GM21515 (cell line): ENCODE data around the gene RNF186.
"Not testable (repeated sequence)": the region's sequence is repeated elsewhere in the genome, so short reads cannot be mapped to it uniquely, and the experiment has no call there.

Experiments
- ATAC-seq: cut with Tn5 transposase; IDR thresholded peaks from one replicate; pipeline ENCODE4 v1.9.1; 2021; ENCODE audit not compliant: unreplicated experiment

Gene RNF186

DNA sequence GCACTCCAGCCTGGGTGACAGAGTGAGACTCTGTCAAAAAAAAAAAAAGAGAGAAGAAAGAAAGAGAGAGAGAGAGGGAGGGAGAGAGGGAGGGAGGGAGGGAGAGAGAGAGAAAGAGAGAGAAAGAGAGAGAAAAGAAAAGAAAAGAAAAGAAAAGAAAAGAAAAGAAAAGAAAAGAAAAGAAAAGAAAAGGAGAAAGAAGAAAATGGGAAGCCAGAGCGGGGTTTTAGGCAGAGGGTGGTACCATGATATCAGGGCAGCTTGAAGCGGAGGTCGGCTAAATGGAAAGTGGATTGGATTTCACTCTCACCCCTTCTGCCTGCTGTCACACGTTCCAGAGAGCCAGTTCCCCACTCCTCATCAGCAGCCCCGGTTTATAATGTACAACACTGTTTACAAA, 17.3 kb downstream of the RNF186 start:
- no peak for ATAC-seq

DNA sequence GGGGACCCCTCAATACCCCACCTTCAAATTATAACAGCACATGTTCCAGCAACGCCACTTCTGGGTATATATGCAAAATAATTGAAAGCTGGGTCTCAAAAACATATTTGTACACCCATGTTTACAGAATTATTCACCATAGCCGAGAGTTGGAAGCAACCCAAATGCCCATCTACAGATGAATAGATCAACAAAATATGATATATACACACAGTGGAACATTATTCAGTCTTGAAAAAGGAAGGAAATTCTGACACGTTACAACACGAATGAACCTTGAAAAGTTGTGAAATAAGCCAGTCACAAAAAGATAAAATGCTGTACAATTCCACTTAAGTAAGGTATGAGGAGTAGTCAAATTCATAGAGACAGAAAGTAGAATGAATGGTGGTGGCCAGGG, 20.5 kb downstream of the RNF186 start:
- no peak for ATAC-seq

DNA sequence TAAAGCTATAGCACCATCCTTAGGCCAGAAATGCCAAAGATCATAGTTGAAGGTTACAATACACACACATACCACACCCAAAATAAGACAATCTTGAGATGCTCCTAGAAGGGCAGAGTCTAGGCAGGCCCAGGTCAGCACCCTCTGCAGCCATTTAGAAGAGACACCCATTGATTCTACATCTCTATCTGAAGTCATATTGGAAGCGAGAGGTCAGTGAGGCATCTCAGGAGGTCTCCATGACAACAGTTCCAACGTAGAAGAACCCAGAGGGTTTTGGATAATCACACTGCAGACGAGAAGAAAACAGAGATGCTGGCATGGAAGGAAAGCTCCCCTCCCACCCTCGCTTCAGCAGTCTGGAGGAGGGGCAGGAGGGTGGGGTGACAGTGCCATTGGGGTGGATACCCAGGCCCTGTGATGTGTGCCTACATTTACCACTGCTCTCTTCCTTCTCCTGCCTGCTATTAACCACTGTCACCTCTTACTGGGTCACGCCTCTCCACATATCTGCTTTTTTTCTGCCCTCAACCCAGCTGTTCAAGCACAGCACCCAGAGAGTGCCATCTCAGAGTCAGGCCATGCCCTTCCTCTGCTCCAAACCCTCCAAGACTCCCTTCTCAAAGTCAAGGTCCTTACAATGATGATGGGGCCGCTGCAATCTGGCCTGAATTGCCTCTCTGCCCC, 21.6 kb downstream of the RNF186 start:
- ATAC-seq: no peak

DNA sequence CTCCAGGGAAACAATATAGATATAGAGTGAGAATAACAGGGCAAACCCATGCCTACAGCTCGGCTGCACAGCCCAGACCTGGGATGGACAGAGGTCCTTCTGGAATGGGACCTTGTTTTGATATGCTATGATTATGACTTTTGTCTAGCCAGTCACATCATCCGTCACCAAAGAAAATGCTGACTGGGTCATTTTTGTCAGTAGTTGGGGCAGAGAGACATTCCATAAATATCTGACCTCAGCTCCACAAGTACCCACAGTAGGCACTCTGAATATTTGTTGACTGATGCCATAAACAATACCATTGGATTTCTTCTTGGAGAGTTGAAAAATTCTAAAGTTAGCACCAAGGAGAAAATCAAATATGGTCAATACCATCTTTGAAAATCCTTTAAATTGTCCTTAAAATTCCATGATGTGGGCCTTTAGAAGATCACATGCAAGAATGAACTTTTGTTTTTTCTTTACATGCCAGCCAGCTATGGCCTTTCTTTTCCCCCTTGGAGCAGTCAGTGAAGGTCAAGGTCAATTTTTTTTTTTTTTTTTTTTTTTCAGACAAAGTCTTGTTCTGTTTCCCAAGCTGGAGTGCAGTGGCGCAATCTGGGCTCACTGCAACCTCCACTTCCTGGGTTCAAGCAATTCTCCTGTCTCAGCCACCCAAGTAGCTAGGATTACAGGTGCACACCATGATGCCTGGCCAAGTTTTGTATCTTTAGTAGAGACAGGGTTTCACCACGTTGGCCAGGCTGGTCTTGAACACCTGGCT, 22.7 kb downstream of the RNF186 start:
- ATAC-seq: no peak

DNA sequence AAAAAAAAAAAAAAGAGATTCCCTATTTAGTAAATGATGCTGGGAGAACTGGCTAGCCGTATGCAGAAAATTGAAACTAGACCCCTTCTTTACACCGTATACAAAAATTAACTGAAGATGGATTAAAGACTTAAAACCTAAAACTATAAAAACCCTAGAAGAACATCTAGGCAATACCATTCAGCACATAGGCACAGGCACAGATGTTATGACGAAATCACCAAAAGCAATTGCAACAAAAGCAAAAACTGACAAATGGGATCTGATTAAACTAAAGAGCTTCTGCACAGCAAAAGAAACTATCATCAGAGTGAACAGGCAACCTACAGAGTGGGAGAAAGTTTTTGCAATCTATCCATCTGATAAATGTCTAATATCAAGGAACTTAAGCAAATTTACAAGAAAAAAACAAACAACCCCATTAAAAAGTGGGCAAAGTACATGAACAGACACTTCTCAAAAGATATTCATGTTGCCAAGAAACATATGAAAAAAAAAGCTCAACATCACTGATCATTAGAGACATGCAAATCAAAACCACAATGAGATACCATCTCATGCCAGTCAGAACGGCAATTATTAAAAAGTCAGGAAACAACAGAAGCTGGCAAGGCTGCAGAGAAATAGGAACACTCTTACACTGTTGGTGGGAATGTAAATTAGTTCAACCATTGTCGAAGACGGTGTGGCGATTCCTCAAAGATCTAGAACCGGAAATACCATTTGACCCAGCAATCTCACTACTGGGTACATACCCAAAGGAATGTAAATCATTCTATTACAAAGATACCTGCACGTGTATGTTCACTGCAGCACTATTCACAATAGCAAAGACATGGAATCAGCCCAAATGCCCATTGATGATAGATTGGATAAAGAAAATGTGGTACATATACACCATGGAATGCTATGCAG, 24.8 kb downstream of the RNF186 start:
- not testable (repeated sequence) for ATAC-seq

DNA sequence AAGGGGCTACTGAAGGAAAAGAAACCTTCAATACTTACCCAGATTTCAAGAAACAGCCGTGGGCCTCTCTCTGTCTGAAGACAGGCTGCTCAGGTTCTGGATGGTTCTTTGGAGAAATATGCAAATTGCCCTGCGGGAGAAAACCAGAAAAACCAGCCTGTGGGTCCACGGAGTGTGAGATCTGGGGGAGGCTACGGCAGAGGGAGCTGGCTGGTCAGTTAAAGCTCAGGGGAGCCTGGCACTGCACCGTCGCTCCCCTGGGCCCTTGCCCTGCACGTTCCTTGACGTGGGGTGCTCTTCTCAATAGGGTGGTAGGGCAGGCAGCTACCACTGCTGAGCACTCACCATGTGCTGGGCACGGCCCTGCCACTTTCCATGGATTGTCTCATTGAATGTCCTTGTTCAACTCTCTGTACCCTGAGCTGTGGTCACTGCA, 28.1 kb downstream of the RNF186 start:
- ATAC-seq: no peak

DNA sequence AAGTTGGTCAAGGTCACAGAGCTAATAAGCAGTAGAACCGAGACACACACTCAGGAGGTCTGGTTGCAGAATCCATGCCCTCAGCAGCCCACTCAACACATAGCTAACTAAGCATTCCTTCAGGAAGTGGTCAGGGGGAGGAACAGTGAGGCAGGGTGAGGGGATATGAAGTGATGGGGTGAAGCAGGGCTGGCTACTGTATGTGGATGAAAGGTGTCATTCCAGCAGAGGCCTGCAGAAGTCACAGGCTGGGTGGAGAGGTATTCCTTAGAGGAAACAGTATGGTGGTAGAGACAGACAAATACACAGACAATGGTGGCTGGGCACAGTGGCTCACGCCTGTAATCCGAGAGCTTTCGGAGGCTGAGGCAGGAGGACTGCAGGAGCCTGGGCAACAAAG, 29.4 kb downstream of the RNF186 start:
- ATAC-seq: no peak

DNA sequence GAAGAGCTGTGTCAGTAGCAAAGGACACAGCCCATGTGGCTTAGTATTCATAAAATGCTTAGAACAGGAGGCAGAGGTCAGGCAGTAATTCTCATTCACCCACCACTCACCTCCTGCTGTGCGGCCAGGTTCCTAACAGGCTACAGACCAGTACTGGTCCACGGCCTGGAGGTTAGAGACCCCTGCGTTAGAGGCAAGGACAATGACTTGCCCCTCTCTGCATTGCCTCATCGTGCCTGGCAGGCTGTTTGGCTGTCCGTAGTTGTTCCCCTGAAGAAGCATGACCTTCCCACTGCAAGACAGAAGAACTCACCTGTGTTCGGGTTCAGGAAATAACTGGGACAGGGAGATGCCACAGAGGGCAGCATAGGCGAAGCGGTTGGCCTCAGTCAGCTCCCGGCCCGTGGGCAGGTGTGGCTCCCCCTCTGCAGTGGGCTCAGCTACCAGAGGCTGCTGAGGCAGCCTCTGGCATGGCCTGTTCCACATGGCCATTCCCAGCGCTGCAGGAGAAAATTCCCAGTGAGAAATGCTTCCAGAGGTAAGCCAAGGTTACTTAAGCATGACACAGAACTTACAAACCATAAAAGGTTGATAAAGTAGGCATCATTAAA, 34.7 kb downstream of the RNF186 start:
- no peak for ATAC-seq

DNA sequence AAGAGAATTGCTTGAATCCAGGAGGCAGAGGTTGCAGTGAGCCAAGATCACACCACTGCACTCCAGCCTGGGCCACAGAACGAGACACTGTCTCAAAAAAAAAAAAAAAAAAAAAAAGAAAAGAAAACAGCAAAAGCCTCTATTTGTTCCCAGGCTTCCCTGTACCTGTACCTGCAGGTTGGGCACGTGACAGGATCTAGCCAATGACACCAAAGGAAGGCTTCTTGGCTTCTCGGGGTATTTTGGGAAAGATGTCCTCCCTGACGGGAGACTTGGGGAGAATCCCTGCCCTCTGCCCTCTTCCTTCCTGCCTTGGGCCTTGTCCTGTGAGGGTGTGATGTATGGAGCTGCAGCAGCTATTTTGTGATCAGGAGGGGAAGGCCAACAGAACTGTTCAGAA, 38.1 kb downstream of the RNF186 start:
- no peak for ATAC-seq

DNA sequence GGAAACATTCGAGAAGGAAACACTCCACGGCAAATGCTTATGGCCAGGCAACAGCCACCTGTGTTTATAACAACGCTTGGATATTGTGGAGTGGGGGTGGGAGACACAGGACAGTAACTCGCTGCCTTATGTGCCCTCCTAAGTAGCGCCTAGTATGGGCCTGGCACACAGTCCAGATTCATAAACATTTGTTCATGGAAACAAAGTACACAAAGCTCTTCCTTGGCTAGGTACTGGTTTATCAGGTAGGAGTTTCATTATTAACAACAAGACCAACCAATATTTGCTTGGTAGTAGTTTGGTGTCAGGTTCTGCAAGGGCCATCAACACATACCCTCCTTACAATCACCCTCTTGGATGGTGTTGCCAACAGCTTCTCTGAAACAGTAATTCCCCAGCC, 38.8 kb downstream of the RNF186 start:
- ATAC-seq: no peak

DNA sequence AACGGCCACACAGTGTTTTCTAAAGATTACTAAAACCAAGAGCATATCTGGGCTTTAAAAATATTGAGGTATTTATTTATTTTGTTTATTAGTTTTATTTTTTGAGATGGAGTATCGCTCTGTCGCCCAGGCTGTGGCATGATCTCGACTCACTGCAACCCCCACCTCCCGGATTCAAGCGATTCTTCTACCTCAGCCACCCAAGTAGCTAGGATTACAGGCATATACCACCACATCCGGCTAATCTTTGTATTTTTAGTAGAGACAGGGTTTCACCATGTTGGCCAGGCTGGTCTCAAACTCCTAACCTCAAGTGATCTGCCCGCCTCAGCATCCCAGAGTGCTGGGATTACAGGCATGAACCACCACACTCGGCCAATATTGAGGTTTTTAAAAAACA, 39.3 kb downstream of the RNF186 start:
- ATAC-seq: no peak

DNA sequence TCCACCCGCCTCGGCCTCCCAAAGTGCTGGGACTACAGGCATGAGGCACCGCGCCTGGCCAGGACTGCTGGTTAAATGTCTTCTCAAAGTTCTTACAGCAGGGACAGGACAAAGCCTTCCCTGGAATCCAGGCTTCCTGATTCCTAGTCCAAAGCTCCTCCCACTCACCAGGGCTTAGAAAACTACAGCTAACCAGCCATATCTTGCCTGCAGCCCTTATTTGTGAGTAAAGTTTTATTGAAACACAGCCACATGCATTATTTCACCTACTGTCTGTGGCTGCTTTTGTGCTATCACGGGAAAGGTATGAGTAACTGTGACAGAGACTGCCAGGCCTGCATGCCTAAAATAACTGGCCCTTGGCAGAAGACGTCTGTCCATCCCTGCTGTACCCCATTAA, 39.8 kb downstream of the RNF186 start:
- ATAC-seq: no peak

DNA sequence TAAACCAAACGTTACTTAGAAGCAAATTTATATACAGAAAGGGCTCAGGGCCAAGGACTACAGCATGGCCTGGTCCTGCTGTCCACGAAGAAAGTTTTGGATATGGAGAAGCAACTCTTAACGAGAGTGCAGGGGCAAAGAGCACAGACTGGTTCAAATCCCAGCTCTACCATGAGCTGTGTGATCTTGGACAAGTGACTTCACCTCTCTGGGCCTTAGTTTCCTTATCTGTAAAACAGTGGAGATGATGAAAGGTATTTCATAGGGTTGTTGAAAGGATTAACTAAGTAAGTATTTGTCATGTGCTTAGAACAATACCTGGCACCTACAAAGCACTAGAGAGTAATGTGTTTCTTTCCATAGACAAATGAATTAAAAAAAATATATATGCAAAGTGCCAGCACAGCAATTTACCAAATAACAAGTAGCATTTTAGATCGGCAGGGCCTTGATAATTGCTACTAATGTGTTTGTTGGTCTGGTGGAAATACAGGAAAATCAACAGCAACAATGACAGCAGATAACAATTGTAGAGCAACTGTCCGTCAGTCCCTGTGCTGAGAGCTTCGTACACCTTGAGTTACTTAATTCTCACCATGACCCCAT, 40.8 kb downstream of the RNF186 start:
- ATAC-seq: no peak

DNA sequence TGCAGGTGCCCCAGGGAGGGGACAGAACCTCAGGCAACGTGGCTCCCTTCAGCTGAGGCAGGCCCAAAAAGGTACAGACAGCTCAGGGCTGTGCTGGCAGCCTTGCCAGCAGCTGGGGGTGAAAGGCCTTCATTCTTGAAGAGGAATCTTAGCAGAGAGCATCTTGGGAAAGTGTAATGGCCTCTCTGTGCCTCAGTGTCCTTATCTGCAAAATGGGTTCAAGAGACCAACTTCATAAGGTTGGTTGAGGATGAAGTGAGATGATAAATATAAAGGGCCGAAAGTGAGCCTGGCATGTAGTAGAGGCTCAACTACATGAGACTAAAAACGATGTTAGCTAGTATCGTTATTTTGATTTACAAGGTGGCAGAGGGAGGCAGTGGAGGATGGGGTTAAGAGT, 41.6 kb downstream of the RNF186 start:
- no peak for ATAC-seq

DNA sequence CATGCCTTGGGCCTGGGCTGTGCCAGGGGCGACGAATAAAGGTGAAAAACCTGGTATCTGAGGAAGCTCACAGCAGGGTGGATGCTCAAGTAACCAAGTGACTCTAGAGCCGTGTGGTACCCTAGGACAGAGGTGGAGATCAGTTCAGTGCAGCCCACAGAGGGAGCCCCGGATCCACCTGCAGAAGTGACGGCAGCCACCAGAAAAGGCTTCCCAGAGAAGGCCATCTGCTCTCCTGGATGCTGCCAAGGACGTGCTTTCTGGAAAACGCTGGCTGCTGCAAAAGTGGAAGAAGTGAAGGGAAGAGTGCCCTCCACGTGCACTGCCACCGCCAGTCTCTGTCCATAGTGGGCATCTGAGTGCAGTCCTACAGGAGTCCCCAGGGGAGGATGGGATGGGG, 43.0 kb downstream of the RNF186 start:
- ATAC-seq: no peak

DNA sequence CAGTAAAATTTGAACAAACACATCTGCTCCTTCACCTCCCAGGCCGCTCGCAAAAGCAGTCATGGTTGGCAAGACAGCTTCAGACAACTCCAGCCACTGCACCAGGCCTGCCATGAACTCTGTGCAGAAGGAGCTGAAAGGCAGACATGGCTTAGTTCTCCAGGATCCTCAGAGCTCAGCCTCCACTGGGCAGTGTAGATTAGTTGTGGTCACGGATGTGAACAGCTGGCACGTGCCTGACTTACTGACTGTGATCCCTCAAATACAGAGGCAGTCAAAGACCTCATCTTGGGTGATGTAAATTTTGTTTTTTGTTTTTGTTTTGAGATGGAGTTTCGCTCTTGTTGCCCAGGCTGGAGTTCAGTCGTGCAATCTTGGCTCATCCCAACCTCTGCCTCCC, 43.7 kb downstream of the RNF186 start:
- no peak for ATAC-seq

DNA sequence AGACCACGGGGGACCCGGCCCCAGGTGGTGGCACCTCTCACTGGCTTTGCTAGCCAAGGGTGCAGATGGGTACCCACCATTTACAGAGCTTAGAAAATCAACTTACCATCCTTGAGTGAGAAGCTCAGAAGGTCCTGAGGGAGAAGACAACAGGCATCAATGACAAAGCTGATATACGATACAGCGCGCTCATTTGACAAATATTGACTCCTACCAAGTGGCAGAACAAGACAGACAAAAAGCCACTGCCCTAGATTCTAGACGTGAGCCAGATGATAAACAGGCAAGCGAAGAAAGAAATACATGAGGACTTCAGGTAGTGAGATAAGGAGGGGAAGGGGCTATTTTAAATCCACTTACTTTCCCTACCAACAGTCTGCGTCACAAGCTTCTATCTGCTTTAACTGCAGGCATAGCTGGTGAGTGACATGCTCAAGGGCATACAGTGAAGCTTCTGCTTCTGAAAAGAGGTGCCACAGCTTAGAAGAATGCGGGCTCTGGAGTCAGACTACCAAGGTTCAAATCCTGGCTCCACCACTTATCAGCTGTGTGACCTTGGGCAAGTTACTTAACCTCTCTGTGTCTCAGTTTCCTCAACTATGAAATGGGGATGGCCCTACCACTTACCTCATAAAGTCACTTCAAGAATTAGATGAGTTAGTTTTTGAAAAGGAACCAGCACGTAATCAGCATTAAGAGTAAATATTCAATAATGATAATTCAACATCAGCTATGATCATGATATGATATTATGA, 44.5 kb downstream of the RNF186 start:
- ATAC-seq: no peak

DNA sequence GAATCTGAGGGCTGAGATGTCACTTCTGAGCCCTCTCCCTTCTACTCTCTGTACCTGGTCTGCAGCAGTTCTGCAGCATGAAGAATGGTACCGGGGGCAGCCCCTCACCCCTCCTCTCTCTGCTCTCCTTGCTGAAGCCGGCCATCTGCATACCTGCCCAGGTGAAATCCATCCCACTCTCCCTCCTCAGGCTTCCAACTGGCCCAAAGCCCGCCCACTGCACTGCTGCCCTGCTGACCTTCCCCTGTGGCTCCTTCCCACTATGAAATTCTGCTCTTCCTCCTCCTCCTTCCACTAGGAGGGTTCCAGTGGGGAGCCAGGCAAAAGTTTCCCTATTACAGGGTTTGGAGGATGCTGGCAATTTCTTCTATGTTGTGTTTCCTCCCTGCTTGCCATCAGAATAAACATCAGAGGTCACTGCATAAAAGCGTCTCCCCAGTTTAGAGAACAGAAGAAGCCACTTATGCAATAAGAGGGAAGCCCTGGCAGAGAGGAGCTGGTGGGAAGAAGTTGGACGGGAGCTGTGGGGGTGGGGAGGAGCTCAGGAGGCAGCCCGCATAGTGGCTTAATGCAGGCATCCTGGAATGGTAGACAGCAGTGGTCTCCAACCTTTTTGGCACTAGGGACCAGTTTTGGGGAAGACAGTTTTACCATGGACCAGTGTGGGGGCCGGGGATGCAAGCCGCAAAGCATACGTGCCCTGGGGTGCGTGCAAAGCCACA, 45.7 kb downstream of the RNF186 start:
- ATAC-seq: no peak
